Measurements from ENCODE around the gene RASGRF1. TPM values are rescaled to one million over a fixed set of nuclear protein-coding genes. Genes with fewer than 3 reads are reported as not detected.

RASGRF1 gene
- total RNA-seq, 6 experiments from 2014 or later, result 0.29 TPM; not detected in 5

DNA sequence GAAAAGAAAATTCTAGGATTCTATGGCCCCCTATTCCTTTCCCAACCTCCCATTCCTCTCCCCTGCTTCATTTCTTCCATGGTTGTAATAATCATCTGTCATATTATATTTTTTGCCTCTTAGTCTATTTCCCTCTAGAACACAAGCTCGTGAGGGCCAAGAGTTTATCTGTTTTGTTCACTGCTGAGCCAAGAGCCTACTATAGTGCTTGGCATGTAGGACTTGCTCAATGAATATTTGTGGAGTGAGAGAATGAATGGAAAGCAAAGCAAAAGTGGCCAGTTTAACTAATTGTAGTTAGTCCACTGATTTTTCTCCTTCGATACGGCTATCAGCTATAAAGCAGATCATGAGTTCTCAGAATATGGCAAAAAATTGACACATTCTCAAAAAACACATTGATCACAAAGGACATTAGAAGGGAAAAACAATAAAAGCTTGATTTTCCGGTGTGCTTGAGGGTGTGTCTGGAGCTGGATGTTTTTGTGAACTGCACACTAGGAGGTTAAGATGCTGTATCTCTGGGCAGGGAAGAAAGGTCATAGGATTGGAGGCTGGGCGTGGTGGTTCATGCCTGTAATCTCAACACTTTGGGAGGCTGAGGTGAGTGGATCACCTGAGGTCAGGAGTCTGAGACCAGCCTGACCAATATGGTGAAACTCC is 120.8 kb downstream of the RASGRF1 start:
- DNase-seq (no peak), ATAC-seq (peak in 3 of 4 donors; percentile 51 to 74 (median 68))
- no peaks in the 10 kb centered on the region for H3K9me3 ChIP-seq
- no peaks in the 10 kb centered on the region for H3K27me3 ChIP-seq
- H3K4me3 ChIP-seq, result no peak overlapping the region
- WGBS (ENCODE audit: insufficient coverage, low coverage, low lambda C conversion rate, missing lambda C conversion rate), result 33% methylated on average over 5 of the region's 5 CpGs
- peak overlapping the region in 2 of 3 donors; percentile 47 to 72 for H3K27ac ChIP-seq
- TF ChIP-seq POLR2A (IDR thresholded peaks at IDR 0.05), result no peak
- TF ChIP-seq, protein P1, sequence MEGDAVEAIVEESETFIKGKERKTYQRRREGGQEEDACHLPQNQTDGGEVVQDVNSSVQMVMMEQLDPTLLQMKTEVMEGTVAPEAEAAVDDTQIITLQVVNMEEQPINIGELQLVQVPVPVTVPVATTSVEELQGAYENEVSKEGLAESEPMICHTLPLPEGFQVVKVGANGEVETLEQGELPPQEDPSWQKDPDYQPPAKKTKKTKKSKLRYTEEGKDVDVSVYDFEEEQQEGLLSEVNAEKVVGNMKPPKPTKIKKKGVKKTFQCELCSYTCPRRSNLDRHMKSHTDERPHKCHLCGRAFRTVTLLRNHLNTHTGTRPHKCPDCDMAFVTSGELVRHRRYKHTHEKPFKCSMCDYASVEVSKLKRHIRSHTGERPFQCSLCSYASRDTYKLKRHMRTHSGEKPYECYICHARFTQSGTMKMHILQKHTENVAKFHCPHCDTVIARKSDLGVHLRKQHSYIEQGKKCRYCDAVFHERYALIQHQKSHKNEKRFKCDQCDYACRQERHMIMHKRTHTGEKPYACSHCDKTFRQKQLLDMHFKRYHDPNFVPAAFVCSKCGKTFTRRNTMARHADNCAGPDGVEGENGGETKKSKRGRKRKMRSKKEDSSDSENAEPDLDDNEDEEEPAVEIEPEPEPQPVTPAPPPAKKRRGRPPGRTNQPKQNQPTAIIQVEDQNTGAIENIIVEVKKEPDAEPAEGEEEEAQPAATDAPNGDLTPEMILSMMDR (IDR thresholded peaks at IDR 0.05), result no peak
- intact Hi-C loops (cut with DNase I), result loop anchor here in 1 of 2 donors (10.0 kb wide), 1 partner anchor 45 kb away; no protein-coding TSS in a partner anchor
- H3K4me1 ChIP-seq, result peaks cover 0 to 19% (median 11%) of the 10 kb centered on the region in 4 donors
- no peaks in the 10 kb centered on the region for H3K36me3 ChIP-seq

DNA sequence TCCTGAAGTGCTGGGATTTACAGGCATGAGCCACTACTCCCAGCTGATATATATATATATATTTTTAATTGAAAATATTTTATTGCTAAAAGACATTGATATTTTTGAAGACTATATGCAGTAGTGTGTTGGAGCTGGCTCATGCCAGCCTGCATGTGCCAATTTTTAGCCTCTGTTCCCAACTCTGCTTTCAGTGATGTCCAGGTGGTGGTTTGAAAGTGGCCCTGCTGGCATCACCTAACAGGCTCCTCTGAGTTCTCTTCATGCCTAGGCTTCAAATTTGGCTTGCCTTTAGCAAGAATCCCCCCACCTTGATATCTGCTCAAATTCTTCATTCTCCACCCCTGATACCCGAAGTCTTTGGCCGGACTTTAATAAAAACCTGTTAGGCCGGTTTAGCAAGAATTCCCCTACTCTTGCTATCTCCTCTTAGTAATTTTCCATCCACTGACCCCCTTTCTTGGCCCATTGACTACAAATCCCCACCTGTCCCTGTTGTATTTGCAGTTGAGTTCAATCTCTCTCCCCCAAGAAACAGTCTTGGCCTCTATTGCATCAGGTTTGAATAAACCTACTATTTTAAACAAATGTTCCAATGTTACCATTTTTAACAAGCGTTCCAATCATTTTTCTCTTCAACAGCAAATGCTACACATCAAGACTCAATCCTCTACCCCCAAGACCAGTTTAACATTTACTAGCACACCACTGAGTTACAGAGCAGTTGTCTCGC is 121.9 kb downstream of the RASGRF1 start:
- no peak overlapping the region for H3K27ac ChIP-seq
- no peaks in the 10 kb centered on the region for H3K9me3 ChIP-seq
- DNase-seq, result no peak
- ATAC-seq, result no peak
- H3K4me1 ChIP-seq, result peaks cover 0 to 19% (median 11%) of the 10 kb centered on the region in 4 donors
- TF ChIP-seq, protein P1 (IDR thresholded peaks at IDR 0.05), result no peak
- no peak for TF ChIP-seq POLR2A (IDR thresholded peaks at IDR 0.05)
- H3K36me3 ChIP-seq, result no peaks in the 10 kb centered on the region
- H3K4me3 ChIP-seq, result no peak overlapping the region
- H3K27me3 ChIP-seq, result no peaks in the 10 kb centered on the region
- intact Hi-C loops (cut with DNase I), result no loop called here
- WGBS (ENCODE audit: insufficient coverage, low coverage, low lambda C conversion rate, missing lambda C conversion rate), result 81% methylated on average over 5 of the region's 5 CpGs

DNA sequence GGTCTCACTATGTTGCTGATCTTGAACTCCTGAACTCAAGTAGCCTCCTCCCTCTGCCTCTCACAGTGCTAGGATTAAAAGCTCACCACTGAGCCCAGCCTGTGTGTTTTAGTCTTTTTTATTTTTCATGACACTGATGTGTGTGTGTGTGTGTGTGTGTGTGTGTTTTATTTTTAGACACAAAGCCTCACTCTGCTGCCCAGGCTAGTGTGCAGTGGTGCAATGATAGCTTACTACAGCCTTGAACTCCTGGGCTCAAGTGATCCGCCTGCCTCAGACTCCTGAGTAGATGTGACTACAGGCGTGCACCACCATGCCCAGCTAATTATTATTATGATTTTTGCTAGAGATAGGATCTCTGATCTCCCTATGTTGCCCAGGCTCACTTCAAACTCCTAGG is 122.5 kb downstream of the RASGRF1 start:
- H3K4me1 ChIP-seq, result peaks cover 0 to 19% (median 11%) of the 10 kb centered on the region in 4 donors
- no peaks in the 10 kb centered on the region for H3K9me3 ChIP-seq
- H3K27me3 ChIP-seq, result no peaks in the 10 kb centered on the region
- DNase-seq (no peak), ATAC-seq (peak in 1 of 4 donors; percentile 11)
- TF ChIP-seq, protein P1 (IDR thresholded peaks at IDR 0.05), result no peak
- TF ChIP-seq POLR2A (IDR thresholded peaks at IDR 0.05), result no peak
- no peak overlapping the region for H3K27ac ChIP-seq
- intact Hi-C loops (cut with DNase I), result no loop called here
- H3K36me3 ChIP-seq, result no peaks in the 10 kb centered on the region
- 61% methylated on average over 2 of the region's 2 CpGs for WGBS (ENCODE audit: insufficient coverage, low coverage, low lambda C conversion rate, missing lambda C conversion rate)
- H3K4me3 ChIP-seq, result no peak overlapping the region

DNA sequence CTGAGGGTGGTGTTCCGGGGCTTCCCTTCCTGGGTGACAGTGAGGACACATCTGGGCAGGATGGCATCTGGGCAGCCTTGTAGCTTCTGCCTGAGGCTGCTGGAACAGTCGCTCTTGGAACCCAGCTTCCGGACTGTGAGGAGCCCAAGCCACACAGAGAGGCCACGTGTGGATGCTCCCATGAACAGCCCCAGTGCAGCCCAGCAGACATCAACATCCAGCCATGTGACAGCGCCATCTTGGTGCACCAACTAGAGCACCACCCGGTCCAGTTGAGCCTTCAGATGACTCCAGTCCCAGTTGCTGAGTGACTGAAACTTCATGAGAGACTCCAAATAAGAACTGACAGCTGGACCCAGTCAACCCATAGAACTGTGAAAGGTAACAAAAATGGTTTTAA is 130.3 kb downstream of the RASGRF1 start:
- no peak for ATAC-seq
- no peak overlapping the region for H3K4me3 ChIP-seq
- 90% methylated on average over 2 of the region's 6 CpGs for WGBS (ENCODE audit: insufficient coverage, low coverage, low lambda C conversion rate, missing lambda C conversion rate)

More for the DNA sequence above, 130.3 kb downstream of the RASGRF1 start:
- H3K27ac ChIP-seq, result no peak overlapping the region
- TF ChIP-seq, protein P1 (IDR thresholded peaks at IDR 0.05), result no peak
- TF ChIP-seq POLR2A (IDR thresholded peaks at IDR 0.05), result no peak
- no peaks in the 10 kb centered on the region for H3K4me1 ChIP-seq
- no peaks in the 10 kb centered on the region for H3K27me3 ChIP-seq
- DNase-seq, result no peak
- H3K36me3 ChIP-seq, result no peaks in the 10 kb centered on the region
- H3K9me3 ChIP-seq, result no peaks in the 10 kb centered on the region
- intact Hi-C loops (cut with DNase I), result no loop called here
